NCI-H748 treated with DMSO at 0.1 percent for 48 hours (cell line): Measurements from ENCODE around the gene TOE1.
"Not testable (repeated sequence)": the region's sequence is repeated elsewhere in the genome, so short reads cannot be mapped to it uniquely, and the experiment has no call there.

Experiments
- DNase-seq: peaks from one replicate; lab custom pipeline; 2025; lab: John Stamatoyannopoulos, UW

Gene TOE1

DNA sequence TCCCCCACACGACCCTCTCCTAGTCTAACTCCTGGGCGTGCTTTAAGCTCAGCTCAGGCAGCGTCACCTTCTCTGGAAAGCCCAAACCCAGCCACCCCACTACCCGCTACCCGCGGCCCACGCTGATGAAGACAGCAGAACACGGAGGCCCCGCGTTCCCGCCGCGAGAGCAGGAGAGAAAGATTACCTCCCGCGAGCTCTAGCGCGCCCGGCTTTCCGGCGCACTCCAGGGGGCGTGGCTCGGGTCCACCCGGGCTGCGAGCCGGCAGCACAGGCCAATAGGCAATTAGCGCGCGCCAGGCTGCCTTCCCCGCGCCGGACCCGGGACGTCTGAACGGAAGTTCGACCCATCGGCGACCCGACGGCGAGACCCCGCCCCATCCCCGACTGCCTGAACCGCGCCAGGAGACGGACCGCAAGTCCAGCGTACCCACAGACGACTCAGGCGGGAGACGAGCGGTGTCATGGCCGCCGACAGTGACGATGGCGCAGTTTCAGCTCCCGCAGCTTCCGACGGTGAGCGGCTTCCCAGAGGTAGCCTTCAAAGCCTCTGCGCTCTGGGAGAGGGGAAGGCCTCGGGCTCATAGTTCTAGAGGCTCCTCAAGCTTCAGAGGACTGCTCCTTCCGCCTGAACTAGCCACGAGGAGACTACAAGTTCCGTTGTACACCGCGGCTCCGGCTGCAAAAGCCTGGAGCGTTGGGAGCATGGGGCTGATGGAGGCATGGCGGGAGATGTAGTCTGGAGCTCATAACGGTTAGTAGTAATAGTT lies at the start of gene TOE1, which contains the start of gene MUTYH:
Gene TOE1, plus strand, starts transcription at position 382 of the 770 bp plus-strand sequence. Its CDS starts 83 bp downstream, at position 465.
Gene MUTYH, minus strand, starts transcription at position 652 of the 770 bp plus-strand sequence. CDS start 5,935 bp downstream, outside the sequence.
- peak; percentile 85 for DNase-seq

DNA sequence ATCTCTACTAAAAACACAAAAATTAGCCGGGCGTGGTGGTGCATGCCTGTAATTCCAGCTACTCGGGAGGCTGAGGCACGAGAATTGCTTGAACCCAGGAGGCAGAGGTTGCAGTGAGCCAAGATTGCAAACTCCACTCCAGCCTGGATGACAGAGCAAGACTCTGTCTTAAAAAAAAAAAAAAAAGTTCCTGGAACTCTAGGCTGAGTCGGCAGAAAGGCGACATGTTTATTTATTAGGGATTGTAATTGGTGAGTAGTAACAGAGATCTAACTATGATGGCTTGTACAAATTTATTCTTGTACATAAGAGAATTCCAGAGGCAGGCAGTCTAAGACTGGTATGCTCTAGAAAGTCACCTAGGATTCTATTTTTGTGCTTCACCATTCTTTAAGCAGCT lies 49.0 kb upstream of the TOE1 start:
- not testable (repeated sequence) for DNase-seq

DNA sequence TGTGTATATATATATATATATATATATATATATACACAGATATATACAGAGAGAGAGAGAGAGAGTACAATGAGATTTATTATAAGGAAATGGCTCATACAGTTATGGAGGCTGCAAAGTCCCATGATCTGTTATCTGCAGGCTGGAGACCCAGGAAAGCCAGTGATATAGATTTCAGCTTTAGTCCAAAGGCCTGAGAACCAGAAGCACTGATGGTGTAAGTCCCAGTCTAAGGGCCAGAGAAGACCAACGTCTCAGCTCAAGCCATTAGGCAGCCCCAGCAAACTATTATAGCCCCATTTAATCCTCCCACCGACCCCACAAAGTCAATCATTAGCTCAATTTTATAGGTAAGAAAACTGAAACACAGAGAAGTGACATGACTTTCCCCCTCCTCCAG lies 48.3 kb upstream of the TOE1 start:
- DNase-seq = no peak

DNA sequence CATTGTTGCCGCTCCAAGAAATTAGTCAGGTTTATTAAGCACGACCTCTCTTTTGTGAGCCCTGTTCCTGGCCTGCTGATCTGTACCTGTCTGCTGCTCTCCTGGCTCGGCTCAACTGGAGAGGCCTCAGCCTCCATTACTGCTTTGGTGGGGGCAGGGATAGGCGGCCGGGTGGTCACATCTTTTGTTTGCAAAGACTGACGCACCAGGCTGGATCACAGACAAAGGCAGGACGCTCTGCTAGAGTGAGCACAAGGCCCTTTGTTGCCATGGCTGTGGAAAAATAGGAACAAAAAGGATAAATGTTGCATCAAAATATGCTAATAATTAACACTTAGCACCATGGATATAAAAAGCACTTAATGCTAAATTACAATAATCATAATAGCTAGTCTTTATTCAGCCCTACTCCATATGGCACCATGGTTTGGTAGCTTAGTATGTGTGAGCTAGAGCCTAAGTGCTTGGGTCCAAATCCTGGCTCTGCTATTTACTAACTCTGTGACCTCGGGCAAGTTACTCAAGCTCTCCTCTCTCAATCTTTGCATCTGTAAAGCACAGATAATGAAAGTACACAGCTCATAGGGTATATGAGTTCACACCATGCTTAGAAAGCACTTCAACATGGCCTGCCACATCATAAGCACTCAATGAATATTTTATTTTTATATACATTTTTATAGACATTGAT lies 42.2 kb upstream of the TOE1 start:
- DNase-seq = no peak

DNA sequence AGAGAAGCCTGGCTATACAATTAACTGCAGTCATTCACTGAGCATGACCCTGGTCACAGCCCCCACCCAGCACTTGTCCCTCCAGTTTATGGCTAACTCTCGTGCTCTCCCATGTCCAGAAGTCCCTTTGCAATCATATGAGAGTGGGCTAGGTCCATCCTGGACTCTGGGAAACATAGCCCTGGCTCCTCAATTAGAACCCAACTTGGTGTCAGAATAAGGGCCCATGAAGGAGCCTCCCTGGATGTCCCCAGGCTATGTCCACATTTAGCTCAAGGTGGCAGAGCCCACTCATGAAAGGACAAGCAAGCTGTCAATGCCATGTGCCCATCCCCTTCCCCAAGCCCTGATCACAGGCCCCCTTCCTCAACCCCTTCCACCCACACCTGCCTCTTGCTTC lies 40.7 kb upstream of the TOE1 start:
- DNase-seq = no peak

DNA sequence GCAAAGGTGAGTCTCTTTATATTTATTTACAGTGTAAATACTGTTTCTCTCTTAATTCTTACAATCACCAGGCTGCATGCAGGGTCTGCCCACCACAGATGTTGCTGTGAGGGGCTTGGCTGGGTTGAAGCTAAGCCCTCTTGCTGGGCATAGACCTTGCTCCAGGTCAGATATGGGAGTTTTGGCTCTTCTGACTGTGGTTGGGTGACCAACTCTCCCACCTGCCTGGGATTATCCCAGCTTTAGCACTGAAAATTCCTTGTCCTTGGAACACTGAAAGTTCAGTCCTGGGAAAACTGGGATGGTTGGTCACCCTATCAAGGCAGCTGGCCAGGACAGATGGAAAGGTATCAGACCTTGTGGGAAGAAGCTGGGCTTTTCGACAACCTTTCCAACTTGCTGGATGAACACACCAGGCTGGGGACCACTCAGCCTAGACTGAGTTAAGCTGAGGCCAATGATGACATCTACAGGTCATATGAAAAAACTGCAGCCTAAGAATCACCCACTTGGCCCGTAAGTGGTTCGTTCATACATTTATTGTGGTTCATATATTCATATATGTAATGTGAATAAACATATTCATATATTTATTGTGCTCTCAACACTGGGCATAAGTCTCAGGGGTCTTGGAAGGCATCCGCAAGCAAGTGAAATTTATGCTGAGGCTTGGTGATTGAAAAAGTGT lies 39.8 kb upstream of the TOE1 start:
- DNase-seq = peak; percentile 58

DNA sequence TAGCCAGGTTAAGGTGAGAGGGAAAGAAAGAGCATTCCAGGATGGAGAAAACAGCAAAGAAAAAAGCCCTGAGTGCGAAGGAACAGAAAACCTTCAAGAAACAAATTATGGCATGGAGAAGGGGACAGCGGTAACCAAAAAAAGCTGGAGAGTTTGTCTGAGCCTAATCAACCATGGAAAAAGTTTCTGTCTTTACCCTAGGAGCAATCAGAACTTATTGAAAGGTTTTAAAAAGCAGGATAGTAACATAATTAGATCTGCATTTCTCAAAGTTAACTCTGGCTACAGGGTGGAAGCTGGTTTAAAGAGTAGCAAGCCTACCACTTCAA lies 39.3 kb upstream of the TOE1 start:
- DNase-seq = no peak

DNA sequence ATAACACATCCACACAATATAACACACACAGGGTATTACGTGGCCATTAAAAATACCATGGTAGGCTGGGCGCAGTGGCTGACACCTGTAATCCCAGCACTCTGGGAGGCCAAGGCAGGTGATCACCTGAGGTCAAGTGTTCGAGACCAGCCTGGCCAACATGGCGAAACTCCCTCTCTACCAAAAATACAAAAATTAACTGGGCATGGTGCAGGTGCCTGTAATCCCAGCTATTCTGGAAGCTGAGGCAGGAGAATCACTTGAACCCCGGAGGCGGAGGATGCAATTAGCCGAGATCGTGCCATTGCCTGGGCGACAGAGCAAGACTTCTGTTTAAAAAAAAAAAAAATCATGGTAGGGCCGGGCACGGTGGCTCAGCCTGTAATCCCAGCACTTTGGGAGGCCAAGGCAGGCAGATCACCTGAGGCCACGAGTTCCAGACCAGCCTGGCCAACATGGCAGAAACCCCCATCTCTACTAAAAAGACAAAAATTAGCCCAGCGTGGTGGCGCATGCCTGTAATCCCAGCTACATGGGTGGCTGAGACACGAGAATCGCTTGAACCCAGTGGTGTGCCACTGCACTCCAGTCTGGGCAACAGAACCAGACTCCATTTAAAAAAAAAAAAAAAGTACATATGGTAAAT lies 37.3 kb upstream of the TOE1 start:
- no peak for DNase-seq

DNA sequence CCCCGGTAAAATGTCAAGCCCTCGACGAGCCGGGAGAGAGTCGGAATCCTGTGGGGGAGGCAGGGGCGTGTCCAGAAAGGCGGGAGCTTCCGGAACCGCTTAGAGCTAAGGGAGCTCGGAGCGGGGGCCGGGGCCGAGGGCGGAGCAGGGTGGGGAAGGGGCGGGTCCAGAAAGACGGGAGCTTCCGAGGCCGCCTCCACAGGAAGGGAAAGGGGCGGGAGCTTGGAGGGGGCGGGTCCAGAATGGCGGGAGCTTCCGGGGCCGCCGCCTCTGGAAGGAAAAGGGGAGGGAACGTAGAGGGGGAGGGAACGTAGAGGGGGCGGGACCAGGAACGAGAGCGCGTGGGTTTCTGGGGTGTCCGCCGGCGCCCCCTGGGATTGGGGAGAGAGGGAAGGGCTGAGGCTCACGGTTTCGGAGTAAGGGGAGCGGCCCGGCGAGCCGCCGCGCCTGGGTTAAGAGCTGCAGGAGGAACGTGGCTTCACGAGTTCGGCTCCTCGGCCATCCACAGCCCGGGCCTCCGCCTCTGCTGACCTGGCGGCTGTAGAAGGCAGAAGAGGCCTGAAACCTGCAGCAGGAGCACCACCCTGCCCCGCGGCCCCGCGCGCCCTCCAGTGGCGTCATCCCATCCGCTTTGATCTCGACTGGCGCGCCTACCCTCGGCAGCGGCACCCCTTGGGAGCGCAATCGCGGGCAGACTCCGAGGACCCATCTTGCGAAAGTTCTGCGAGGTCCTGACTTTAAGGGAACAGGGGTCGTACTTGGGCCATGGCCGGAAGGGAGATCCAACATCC lies 36.3 kb upstream of the TOE1 start:
- peak; percentile 87 for DNase-seq

DNA sequence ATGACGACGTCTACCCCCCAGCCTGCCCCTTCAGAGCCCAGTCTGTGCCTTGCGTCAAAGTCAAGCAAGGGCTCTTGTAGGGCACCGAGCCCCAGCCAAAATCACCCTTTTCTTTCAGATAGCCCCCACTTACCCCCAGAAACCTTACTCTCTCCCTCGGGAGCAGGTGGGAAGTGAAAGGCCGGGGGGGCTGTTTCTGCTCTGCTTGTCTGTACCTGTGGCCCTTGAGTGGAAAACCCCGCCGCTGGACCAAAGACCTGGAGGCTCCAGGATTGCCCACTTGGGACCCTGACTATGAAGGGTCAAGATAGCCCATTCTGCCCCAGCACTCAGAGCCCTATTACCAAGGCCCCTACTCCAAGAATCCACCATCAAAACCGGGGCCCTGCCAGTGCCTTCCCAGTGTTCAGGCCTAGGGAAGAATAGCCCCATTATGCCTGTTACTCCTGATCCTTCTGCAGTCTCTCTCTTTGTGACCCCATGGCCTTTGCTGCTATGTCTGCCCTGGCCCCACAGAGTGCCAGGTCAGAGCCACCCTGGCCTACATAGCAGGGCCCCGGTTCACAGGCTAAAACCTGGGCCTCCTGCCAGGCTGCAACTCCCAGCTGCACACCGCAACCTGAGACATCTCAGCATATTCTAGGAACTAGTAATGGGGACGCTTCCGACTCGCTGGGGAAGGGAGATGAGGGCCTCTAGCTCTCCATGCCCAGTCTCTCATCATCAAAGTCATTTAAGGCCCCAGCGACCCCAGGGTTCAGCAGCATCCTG lies 35.5 kb upstream of the TOE1 start:
- no peak for DNase-seq

DNA sequence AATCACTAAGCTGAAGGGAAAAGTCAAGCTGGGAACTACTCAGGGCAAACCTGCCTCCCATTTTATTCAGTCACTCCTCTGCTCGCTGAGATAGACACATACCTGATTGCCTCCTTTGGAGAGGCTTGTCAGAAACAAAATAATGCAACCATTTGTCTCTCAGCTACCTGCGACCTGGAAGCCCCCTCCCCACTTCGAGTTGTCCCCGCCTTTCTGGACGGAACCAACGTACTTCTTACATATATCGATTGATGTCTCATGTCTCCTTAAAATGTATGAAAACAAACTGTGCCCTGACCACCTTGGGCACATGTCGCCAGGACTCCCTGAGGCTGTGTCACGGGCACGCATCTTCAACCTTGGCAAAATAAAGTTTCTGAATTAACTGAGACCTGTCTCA lies 34.7 kb upstream of the TOE1 start:
- no peak for DNase-seq

DNA sequence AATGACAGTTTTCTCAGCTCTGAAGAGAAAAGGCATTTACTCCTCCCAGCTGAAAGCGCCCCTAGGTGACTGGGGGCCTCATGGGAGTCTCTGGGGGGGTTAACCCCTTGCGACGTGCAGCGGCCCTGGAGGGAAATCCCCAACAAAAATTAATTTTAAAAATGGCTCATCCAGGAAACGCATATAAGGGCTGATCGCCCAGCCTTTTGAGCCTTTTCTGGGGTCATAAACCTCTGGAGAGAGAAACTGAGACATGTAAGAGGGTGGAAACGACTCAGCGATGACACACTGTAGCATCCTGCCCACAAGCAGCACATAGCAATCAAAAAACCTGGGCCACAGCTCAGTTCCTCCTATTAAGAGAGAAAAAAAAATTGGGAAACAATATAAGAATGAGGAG lies 33.7 kb upstream of the TOE1 start:
- DNase-seq = no peak

DNA sequence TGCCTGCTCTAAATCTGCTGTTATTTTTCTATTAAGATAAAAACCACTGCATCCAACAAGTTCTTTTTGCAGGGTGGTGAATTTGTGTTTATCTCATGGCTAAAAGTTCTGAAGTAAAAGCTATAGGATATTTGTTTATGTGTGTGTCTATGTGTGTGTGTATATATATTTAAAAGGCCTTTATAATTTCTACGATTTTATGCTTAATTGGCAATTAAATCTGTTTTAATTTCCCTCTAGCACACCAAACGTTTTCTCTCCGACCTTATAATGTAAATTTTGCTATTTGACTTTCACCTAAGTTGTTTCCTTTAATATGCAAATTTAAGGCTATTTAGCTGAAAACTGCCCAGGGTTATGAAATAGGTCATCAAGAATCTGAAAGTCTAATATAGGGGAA lies 33.1 kb upstream of the TOE1 start:
- no peak for DNase-seq

DNA sequence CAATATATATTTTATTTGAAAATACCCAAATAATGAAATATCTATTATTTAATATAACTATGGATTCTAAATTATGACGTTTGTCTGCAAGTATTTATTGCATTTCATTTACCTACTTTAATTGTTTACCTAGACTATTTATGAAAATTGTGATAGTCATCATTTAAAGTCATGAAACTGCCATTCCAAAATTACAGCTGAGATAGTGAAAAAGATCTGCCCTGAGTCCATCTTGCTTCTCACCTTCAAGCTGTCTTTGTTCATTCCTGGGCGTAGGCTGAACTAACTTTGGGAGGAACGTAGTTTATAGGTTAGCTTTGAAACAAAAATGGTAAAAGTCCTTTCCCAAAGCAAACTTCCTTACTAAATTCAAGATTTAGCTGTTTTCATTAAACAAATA lies 25.7 kb upstream of the TOE1 start:
- DNase-seq = no peak

DNA sequence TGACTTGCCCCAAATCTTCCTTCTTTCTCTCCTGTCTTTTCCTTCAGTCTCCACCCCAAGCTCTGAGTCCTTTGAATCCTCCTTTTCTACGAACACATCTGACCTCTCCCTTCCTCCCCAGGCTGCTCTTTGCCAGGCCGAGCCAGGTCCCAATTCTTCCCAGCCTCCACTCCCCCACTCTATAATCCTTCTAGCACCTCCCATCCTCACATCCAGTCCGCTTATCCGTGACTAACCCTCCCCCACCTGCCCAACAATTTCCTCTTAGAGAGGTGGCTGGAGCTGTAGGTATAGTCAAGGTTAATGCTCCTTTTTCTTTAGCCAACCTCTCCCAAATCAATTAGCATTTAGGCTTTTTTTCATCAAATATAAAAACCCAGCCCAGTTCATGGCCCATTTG lies 22.8 kb upstream of the TOE1 start:
- no peak for DNase-seq

DNA sequence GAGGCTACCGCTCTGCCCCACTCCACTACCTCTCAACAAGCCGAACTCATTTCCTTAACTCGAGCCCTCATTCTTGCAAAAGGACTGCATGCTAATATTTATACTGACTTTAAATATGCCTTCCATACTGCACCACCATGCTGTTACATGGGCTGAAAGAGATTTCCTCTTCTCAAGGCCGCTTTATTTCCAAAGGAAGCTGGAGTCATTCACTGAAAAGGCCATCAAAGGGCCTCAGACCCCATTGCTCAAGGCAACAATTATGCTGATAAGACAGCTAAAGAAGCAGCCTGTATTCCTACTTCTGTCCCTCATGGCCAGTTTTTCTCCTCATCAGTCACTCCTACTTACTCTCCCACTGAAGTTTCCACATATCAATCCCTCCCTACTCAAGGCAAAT lies 20.2 kb upstream of the TOE1 start:
- DNase-seq = no peak

DNA sequence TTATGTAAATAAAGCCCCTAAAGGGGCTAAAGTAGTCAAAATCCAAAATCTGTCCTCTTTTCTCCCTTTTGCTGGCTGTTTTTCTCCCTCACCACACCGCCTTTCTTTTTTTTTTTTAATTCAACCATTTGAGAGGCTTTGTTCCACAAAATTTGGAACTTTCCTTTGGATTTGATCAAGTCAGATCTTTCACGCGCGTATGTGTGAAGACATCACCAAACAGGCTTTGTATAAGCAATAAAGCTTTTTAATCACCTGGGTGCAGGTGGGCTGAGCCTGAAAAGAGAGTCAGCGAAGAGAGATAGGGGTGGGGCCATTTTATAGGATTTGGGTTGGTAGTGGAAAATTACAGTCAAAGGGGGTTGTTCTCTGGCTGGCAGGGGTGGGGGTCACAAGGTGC lies 18.5 kb upstream of the TOE1 start:
- DNase-seq = no peak

DNA sequence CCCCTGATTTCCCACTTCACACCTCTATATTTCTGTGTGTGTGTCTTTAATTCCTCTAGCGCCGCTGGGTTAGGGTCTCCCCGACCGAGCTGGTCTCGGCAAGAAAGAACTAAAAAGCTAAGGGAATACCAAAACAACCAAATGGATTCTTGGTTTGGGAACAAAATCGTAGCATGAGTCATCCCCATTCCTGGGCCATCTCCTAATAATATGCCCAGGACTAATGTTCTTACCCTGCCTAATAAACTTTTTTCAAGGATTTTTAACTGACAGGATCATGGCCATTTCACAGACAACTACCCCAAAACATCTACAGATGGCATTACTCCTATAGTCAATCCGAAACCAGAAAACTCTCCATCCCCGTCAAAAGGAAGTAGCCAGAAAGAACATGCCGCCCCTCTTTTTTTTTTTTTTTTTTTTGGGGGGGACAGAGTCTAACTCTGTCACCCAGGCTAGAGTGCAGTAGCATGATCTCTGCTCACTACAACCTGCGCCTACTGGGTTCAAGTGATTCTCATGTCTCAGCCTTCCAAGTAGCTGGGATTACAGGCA lies 17.4 kb upstream of the TOE1 start:
- no peak for DNase-seq

DNA sequence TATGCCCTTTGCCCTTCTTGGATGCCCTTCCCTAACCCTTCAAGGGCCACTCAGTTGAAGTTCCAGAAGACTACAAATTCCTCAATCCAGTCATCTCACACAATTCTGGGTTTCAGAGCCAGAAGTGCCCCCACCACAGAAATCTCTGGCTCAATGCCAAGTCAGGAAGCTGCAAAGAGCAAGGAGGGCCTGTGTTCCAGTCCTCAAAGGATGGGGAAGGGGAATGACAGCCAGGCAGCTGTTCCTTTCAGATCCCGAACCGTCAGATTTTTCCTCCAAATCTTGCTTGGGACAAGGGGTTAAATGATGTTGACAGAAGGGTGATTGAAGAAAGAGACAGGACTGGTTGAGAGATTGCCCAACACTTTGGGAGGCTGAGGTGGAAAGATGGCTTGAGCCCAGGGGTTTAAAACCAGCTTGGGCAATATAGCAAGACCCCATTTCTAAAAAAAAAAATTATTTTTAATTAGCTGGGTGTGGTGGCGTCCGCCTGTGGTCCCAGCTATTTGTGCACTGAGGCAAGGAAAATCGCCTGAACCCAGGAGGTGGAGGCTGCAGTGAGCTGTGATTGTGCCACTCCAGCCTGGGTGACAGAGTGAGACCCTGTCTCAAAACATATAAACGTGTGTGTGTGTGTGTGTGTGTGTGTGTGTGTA lies 14.0 kb upstream of the TOE1 start:
- DNase-seq = no peak
